ENCODE results near the gene SPATA33. TPM values are rescaled to one million over a fixed set of nuclear protein-coding genes. Genes with fewer than 3 reads are reported as not detected.

Gene SPATA33
- total RNA-seq, 6 experiments from 2014 or later: 1.8 to 5.0 (median 3.3) TPM

DNA sequence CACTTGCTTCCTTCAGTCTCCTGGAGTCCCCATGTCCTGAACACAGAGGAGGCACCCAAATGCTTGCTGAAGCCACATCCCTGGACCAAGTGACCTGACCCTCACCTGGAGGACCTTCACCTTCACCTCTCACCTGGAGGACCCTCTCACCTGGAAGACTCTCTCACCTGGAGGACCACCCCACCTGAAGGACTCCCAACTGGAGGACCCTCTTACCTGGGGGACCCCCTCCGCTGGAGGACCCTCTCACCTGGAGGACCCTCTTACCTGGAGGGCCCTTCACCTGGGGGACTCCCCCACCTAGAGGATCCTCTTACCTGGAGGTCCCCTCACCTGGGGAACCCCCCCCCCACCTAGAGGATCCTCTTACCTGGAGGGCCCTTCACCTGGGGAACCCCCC is 28.3 kb downstream of the SPATA33 start:
- no CpG with 5 or more reads among the region's 1 CpG for WGBS (ENCODE audit: insufficient coverage, low coverage, low lambda C conversion rate, missing lambda C conversion rate)
- intact Hi-C loops (cut with DNase I): no loop called here
- H3K4me3 ChIP-seq: peak overlapping the region in 1 of 3 donors; percentile 97
- H3K27ac ChIP-seq: no peak overlapping the region
- DNase-seq (peak in 2 of 3 donors; percentile 52 to 58), ATAC-seq (no peak)
- H3K4me1 ChIP-seq: peaks cover 0 to 16% (median 9%) of the 10 kb centered on the region in 4 donors
- H3K36me3 ChIP-seq: peaks cover 0 to 11% (median 0%) of the 10 kb centered on the region in 4 donors
- TF ChIP-seq POLR2A (IDR thresholded peaks at IDR 0.05) (no peak), CTCF (IDR thresholded peaks at IDR 0.05) (no peak)
- no peaks in the 10 kb centered on the region for H3K27me3 ChIP-seq
- no peaks in the 10 kb centered on the region for H3K9me3 ChIP-seq

GRCh38 chr16:89686520-89687091 is 29.0 kb downstream of the SPATA33 start, which contains the start of gene CDK10:
TSS of gene CDK10 (plus strand) at chr16:89686689. CDS start at chr16:89686711, 22 bp downstream.
- WGBS (ENCODE audit: insufficient coverage, low coverage, low lambda C conversion rate, missing lambda C conversion rate): under 1% methylated on average over 25 of the region's 67 CpGs
- Histone ChIP-seq H3K27ac (peak within 1 kb of the TSS; percentile 75 to 94 (median 91)), H3K27me3 (no peaks in the 10 kb centered on the region), H3K4me3 (peak within 1 kb of the TSS; percentile 68 to 99 (median 97)), H3K9me3 (no peaks in the 10 kb centered on the region), H3K4me1 (peaks cover 0 to 16% (median 9%) of the 10 kb centered on the region in 4 donors), H3K36me3 (peaks cover 0 to 18% (median 3%) of the 10 kb centered on the region in 4 donors)
- peak; percentile 89 to 94 (median 92) for DNase-seq
- intact Hi-C loops (cut with DNase I): no loop called here
- ATAC-seq: peak; percentile 75 to 84 (median 80)
- TF ChIP-seq POLR2A (IDR thresholded peaks at IDR 0.05) (peak; percentile 63), CTCF (IDR thresholded peaks at IDR 0.05) (no peak)

DNA sequence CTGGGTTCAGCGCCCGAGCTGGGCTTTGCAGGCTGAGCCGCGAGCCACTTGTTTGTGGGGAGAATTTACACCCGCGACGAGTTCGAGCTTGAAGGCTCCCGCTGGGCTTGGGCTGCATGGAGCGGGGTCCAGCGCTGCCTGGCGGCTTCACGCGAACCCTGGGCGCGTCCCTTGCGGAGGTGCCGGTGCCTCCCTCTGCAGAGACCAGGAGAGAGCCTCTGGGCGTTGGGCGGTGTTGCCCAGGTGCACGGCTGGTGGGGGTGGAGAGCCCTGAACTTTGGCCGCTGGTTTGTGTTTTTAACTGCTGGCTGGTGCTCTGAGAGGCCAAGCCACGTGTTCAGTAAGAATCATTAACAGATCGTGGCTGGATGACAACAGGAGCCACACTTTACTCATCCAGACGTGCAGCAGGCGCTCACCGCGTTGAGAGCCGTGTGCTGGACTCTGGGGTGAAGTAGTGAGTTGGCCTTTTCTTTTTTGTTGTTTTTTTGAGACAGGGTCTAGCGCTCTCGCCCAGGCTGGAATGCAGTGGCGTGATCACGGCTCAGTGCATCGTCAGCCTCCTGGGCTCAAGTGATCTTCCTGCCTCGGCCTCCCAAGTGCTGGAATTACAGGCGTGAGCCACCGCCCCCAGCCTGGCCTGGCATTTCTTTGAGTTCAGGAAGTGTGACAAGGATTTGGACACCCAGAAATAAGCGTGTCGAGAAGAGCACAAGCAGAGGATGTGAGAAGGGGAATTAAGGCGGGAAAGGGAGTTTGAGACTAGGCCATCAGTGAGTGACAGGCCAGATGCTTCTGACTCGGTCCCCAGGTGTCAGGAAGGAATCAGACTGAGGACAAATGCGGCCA is 29.7 kb downstream of the SPATA33 start:
- Histone ChIP-seq H3K4me3 (peak overlapping the region; percentile 68 to 99 (median 97)), H3K27me3 (no peaks in the 10 kb centered on the region), H3K36me3 (peaks cover 0 to 25% (median 7%) of the 10 kb centered on the region in 4 donors), H3K4me1 (peaks cover 0 to 16% (median 9%) of the 10 kb centered on the region in 4 donors), H3K9me3 (no peaks in the 10 kb centered on the region), H3K27ac (peak overlapping the region; percentile 75 to 94 (median 91))
- ATAC-seq (peak; percentile 89 to 93 (median 90)), DNase-seq (peak; percentile 83 to 95 (median 93))
- intact Hi-C loops (cut with DNase I): no loop called here
- WGBS (ENCODE audit: insufficient coverage, low coverage, low lambda C conversion rate, missing lambda C conversion rate): 2% methylated on average over 36 of the region's 42 CpGs
- TF ChIP-seq POLR2A (IDR thresholded peaks at IDR 0.05): peak; percentile 84
- TF ChIP-seq CTCF (IDR thresholded peaks at IDR 0.05): no peak

DNA sequence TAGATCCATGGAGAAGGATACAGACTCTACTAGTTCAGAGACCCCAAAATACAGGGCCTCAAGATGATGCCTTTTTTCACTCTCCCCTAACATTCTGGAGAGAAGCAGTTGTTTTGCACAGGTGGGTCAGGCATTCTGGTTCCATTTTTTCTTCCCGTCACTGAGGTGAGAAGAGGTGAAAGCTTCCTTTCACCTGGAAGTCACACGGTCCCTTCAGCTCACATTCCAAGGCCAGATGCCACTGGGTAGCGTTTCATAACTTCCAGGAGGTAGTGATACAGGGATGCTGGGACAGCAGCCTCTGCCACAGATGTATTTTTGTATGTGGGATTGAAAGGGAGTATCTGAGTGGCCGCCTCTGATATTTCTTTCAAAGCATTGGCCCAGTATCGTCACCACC is 30.8 kb downstream of the SPATA33 start:
- 77% methylated on average over 5 of the region's 5 CpGs for WGBS (ENCODE audit: insufficient coverage, low coverage, low lambda C conversion rate, missing lambda C conversion rate)
- Histone ChIP-seq H3K4me3 (no peak overlapping the region), H3K4me1 (peaks cover 0 to 13% (median 9%) of the 10 kb centered on the region in 4 donors), H3K36me3 (peaks cover 0 to 34% (median 10%) of the 10 kb centered on the region in 4 donors), H3K27ac (peak overlapping the region in 2 of 3 donors; percentile 91 to 94), H3K27me3 (no peaks in the 10 kb centered on the region), H3K9me3 (no peaks in the 10 kb centered on the region)
- DNase-seq (no peak), ATAC-seq (no peak)
- intact Hi-C loops (cut with DNase I): no loop called here
- TF ChIP-seq POLR2A (IDR thresholded peaks at IDR 0.05) (no peak), CTCF (IDR thresholded peaks at IDR 0.05) (no peak)

Data from right lobe of liver (tissue), 6 donors.